Ovary (tissue), 9 donors: ENCODE measurements around the gene CDKL5. TPM values are rescaled to one million over a fixed set of nuclear protein-coding genes. Genes with fewer than 3 reads are reported as not detected.

Experiments used
- DNase-seq, 5 donors: peaks; one replicate each; pipeline ENCODE4 v3.0.0-alpha.2; 2019 to 2020
- H3K27ac ChIP-seq, 2 donors: fragments of 200-600 bp; one replicate each; pipeline versions ENCODE4 v1.5.1 to v1.8.0; 2019 to 2022
- H3K27me3 ChIP-seq: fragments of 200-600 bp; one replicate; pipeline ENCODE4 v1.8.0; 2022
- H3K36me3 ChIP-seq: fragments of 200-600 bp; sonication (generic); one replicate; pipeline ENCODE4 v1.5.1; 2019
- H3K4me1 ChIP-seq: one replicate; pipeline ENCODE4 v1.8.1; 2013; ENCODE audit warnings: mild to moderate bottlenecking, moderate library complexity; ENCODE audit not compliant: insufficient read depth
- H3K4me3 ChIP-seq: fragments of 200-600 bp; sonication (generic); one replicate; pipeline ENCODE4 v1.5.1; 2017
- H3K9me3 ChIP-seq, 2 donors: fragments of 200-600 bp in 1 of 2; sonication (generic) in 1 of 2; one replicate each; pipeline versions ENCODE4 v1.5.1 to v1.8.1; 2013 to 2019; ENCODE audit warnings: mild to moderate bottlenecking in 1 of 2, moderate library complexity in 1 of 2
- EP300 ChIP-seq: sonication (generic); formaldehyde crosslinking; IDR thresholded peaks from one replicate; pipeline ENCODE4 v1.6.1; 2017; ENCODE audit warnings: antibody characterized with exemption
- POLR2A ChIP-seq: fragments of 450-650 bp; IDR thresholded peaks from one replicate; pipeline ENCODE4 v1.6.1; 2017; ENCODE audit warnings: antibody characterized with exemption, mild to moderate bottlenecking, moderate library complexity
- WGBS, 3 donors: extraction: QIAGEN DNeasy Blood & Tissue Kit in 1 of 3; methylation state at CpG; one replicate each; pipeline versions ENCODE4 v1.1.5 to v1.1.7; 2013 to 2017; 5-methylcytosine and 5-hydroxymethylcytosine counted together
- intact Hi-C, 4 donors: fragments of 100-400 bp; cut with DNase I; formaldehyde crosslinking; loops; one replicate each; pipeline versions ENCODE4 v1.11.0 to v1.15.1; 2022 to 2023
- polyA plus RNA-seq, 2 donors: library from polyadenylated mRNA; stranded (reverse); fragments of 200-250 nt in 1 of 2; fragments of 350-450 nt in 1 of 2; fragmentation: Illumina TruSeq in 1 of 2; extraction: RNeasy Lipid Tissue Mini Kit (QIAGEN cat#74804) in 1 of 2; gene quantifications; one replicate each; pipeline ENCODE4 v1.2.3, GENCODE V29; 2013 to 2014
- total RNA-seq, 7 donors: library from RNA; depleted of rRNA in 2 of 7; stranded (reverse); fragments of >200 nt in 2 of 7; fragmentation: NEBNext Ultra II Directional in 3 of 7; extraction: Animal tissue kit (Norgen Biotek cat#: 25700) in 3 of 7; gene quantifications; one replicate each; pipeline versions ENCODE4 v1.1.0 to v1.2.4, GENCODE V29; 2016 to 2023
- TF ChIP-seq, protein P1 (sequence below), 3 donors: fragments of 450-650 bp in 2 of 3; fragments of 200-600 bp in 1 of 3; IDR thresholded peaks; one replicate each; pipeline versions ENCODE4 v1.5.1 to v1.8.0; 2016 to 2022; ENCODE audit warnings: antibody characterized with exemption in 3 of 3, mild to moderate bottlenecking in 1 of 3
- donor health status: DM: no; HTN: no; CAD: no; lungs with moderate emphysema.
- donor health status: DM: no; HTN: no; CAD: no.
- donor health status: Bipolar disorder and iron deficiency.
- donor health status: DM: yes; HTN: yes; CAD: no.
- donor health status: DM: no; HTN: no; CAD: no.
- donor health status: DM: yes; HTN: yes; CAD: no.

The CDKL5 gene
- total and polyA plus RNA-seq, 9 donors, result 2.6 to 18.5 (median 12.2) TPM

DNA sequence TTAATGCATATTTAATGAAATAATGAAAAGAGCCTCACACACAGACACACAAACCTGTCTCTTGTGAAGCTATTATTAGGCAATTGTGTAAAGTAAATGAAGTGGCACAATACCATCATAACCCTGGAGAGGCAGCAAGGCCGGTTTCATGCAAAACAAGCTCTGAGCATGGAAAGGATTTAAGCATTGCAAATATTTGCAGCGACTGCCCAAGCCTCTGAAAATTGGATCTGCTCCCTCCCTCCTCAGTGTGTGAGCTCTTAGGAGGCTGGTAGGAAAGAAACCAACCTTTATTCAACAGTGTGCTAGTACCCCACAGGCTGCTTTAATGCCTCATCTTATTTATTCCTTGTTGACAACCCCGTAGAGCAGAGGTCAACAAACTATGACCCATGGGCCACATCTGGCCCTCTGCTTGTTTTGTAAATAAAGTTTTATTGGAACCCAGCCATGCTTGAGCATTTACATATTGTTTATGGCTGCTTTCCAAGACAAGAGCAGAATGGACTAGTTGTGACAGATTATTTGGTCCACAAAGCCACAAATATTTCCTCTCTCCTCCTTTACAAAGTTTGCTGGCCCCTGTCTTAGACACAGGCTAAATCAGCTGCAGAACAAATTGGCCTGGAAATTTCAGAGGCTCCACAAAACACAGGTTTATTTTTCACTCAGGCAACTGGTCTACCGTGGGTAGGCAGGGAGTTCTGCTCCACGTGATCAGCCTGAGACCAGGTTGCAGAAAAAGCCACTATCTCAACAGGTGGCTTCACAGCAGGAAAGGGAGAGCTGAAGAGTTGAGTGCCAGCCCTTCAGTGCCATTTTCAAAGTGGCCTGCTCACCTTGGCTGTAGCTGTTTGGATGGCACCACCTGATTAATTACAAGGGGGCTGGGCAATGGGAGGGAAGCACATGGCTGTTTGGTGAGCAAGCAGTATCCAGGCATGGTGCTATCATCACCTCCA, 229.7 kb downstream of the CDKL5 start:
- TF ChIP-seq POLR2A (no peak), EP300 (no peak)
- TF ChIP-seq, protein P1, sequence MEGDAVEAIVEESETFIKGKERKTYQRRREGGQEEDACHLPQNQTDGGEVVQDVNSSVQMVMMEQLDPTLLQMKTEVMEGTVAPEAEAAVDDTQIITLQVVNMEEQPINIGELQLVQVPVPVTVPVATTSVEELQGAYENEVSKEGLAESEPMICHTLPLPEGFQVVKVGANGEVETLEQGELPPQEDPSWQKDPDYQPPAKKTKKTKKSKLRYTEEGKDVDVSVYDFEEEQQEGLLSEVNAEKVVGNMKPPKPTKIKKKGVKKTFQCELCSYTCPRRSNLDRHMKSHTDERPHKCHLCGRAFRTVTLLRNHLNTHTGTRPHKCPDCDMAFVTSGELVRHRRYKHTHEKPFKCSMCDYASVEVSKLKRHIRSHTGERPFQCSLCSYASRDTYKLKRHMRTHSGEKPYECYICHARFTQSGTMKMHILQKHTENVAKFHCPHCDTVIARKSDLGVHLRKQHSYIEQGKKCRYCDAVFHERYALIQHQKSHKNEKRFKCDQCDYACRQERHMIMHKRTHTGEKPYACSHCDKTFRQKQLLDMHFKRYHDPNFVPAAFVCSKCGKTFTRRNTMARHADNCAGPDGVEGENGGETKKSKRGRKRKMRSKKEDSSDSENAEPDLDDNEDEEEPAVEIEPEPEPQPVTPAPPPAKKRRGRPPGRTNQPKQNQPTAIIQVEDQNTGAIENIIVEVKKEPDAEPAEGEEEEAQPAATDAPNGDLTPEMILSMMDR (IDR thresholded peaks at IDR 0.05), result no peak
- no peak for DNase-seq
- Histone ChIP-seq H3K9me3 (no peaks in the 10 kb centered on the region), H3K36me3 (no peaks in the 10 kb centered on the region), H3K27ac (no peak overlapping the region), H3K4me1 (no peaks in the 10 kb centered on the region), H3K4me3 (no peak overlapping the region), H3K27me3 (no peaks in the 10 kb centered on the region)
- WGBS, 3 donors, result 26 to 34% (median 28%) methylated on average over 5 of the region's 5 CpGs
- intact Hi-C loops, result no loop called here

- Histone ChIP-seq H3K4me3 (no peak overlapping the region), H3K9me3 (no peaks in the 10 kb centered on the region), H3K36me3 (no peaks in the 10 kb centered on the region), H3K4me1 (no peaks in the 10 kb centered on the region), H3K27ac (no peak overlapping the region), H3K27me3 (no peaks in the 10 kb centered on the region)
- TF ChIP-seq POLR2A, result no peak
- TF ChIP-seq, protein P1 (IDR thresholded peaks at IDR 0.05), result no peak
- no peak for TF ChIP-seq EP300
- intact Hi-C loops, result no loop called here
- WGBS, 3 donors, result 77 to 78% (median 78%) methylated on average over 12 of the region's 12 CpGs
- no peak for DNase-seq
Measured at GRCh38 chrX:18661273-18661672, 235.9 kb downstream of the CDKL5 start.

- no peak overlapping the region for H3K27ac ChIP-seq
- H3K27me3 ChIP-seq, result no peaks in the 10 kb centered on the region
- H3K4me1 ChIP-seq, result no peaks in the 10 kb centered on the region
- H3K4me3 ChIP-seq, result no peak overlapping the region
- TF ChIP-seq, protein P1 (IDR thresholded peaks at IDR 0.05), result no peak
- TF ChIP-seq POLR2A (no peak), EP300 (no peak)
- intact Hi-C loops, result no loop called here
- no peaks in the 10 kb centered on the region for H3K9me3 ChIP-seq
- 74 to 84% (median 75%) methylated on average over 8 of the region's 8 CpGs for WGBS, 3 donors
- H3K36me3 ChIP-seq, result no peaks in the 10 kb centered on the region
- DNase-seq, result no peak
Measured at GRCh38 chrX:18664947-18665346, 239.5 kb downstream of the CDKL5 start.

- no peak overlapping the region for H3K4me3 ChIP-seq
- intact Hi-C loops, result no loop called here
- H3K4me1 ChIP-seq, result no peaks in the 10 kb centered on the region
- no peaks in the 10 kb centered on the region for H3K36me3 ChIP-seq
- H3K27me3 ChIP-seq, result no peaks in the 10 kb centered on the region
- H3K9me3 ChIP-seq, result no peaks in the 10 kb centered on the region
- WGBS, 3 donors, result 82 to 89% (median 86%) methylated on average over 15 of the region's 15 CpGs
- no peak for DNase-seq
- H3K27ac ChIP-seq, result no peak overlapping the region
- TF ChIP-seq POLR2A (no peak), EP300 (no peak)
- TF ChIP-seq, protein P1 (IDR thresholded peaks at IDR 0.05), result no peak
Measured at GRCh38 chrX:18666614-18667013, 241.2 kb downstream of the CDKL5 start.
